Left ventricle myocardium inferior (tissue), 1 donor: Measurements from ENCODE around the gene PIK3R6. TPM values are rescaled to one million over a fixed set of nuclear protein-coding genes. Genes with fewer than 3 reads are reported as not detected.
A peak's percentile ranks its signal among the peaks of the same experiment; 100 is the strongest.

Source experiments
- DNase-seq: peaks from one replicate; pipeline ENCODE4 v3.0.0-alpha.2; 2020
- H3K27ac ChIP-seq: fragments of 200-600 bp; replicated peaks from 2 replicates; pipeline ENCODE4 v1.8.0; 2021
- H3K27me3 ChIP-seq: fragments of 200-600 bp; 2 replicates; pipeline ENCODE4 v1.8.0; 2021; ENCODE audit warnings: low read depth
- H3K36me3 ChIP-seq: fragments of 200-600 bp; 2 replicates; pipeline ENCODE4 v1.8.0; 2021
- H3K4me1 ChIP-seq: fragments of 200-600 bp; 2 replicates; pipeline ENCODE4 v1.8.0; 2021
- H3K4me3 ChIP-seq: fragments of 200-600 bp; 2 replicates; pipeline ENCODE4 v1.8.0; 2021; ENCODE audit warnings: mild to moderate bottlenecking, moderate library complexity
- H3K9me3 ChIP-seq: fragments of 200-600 bp; replicated peaks from 2 replicates; pipeline ENCODE4 v1.8.0; 2021
- intact Hi-C: fragments of 100-400 bp; cut with micrococcal nuclease; formaldehyde crosslinking; loops from one replicate; pipeline ENCODE4 v1.11.0; 2022
- total RNA-seq: library from RNA; stranded (reverse); fragmentation: NEBNext Ultra II Directional; extraction: Animal tissue kit (Norgen Biotek cat#: 25700); gene quantifications from one replicate; pipeline ENCODE4 v1.2.1, GENCODE V29; 2021
- TF ChIP-seq, protein P1 (sequence below): fragments of 200-600 bp; IDR thresholded peaks from 2 replicates; pipeline ENCODE4 v1.8.0; 2021; ENCODE audit warnings: antibody characterized with exemption, mild to moderate bottlenecking, borderline replicate concordance
- donor health status: DM: no; HTN: yes; CAD: no; lungs with severe emphysema.

PIK3R6 gene
- total RNA-seq, 1 donor from 2014 or later: 1.2 TPM

DNA sequence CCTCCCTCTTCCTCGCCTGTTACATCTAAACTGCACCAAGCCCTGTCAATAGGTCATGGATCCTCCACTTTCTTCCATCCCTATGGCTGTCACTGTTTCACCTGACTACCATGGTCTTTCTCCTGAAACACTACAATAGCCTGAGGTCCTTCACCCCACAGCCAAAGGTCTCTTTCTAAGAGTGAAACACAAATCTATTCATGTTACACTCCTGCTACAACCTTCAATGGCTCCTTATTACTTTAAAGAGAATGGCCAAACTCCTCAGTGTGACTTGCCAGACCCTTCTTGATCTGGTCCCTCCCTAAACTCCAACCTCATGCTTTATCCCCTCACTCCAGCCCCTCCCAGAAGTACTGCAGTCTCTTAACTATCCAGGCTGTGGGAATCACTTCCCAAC is 618 bp upstream of the PIK3R6 start:
- Histone ChIP-seq H3K4me1 (peaks cover 7% of the 10 kb centered on the region), H3K27ac (no peak overlapping the region), H3K4me3 (no peak overlapping the region), H3K36me3 (no peaks in the 10 kb centered on the region), H3K27me3 (peaks cover 3% of the 10 kb centered on the region), H3K9me3 (no peaks in the 10 kb centered on the region)
- TF ChIP-seq, protein P1, sequence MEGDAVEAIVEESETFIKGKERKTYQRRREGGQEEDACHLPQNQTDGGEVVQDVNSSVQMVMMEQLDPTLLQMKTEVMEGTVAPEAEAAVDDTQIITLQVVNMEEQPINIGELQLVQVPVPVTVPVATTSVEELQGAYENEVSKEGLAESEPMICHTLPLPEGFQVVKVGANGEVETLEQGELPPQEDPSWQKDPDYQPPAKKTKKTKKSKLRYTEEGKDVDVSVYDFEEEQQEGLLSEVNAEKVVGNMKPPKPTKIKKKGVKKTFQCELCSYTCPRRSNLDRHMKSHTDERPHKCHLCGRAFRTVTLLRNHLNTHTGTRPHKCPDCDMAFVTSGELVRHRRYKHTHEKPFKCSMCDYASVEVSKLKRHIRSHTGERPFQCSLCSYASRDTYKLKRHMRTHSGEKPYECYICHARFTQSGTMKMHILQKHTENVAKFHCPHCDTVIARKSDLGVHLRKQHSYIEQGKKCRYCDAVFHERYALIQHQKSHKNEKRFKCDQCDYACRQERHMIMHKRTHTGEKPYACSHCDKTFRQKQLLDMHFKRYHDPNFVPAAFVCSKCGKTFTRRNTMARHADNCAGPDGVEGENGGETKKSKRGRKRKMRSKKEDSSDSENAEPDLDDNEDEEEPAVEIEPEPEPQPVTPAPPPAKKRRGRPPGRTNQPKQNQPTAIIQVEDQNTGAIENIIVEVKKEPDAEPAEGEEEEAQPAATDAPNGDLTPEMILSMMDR: no peak
- intact Hi-C loops: no loop called here
- DNase-seq: no peak

DNA sequence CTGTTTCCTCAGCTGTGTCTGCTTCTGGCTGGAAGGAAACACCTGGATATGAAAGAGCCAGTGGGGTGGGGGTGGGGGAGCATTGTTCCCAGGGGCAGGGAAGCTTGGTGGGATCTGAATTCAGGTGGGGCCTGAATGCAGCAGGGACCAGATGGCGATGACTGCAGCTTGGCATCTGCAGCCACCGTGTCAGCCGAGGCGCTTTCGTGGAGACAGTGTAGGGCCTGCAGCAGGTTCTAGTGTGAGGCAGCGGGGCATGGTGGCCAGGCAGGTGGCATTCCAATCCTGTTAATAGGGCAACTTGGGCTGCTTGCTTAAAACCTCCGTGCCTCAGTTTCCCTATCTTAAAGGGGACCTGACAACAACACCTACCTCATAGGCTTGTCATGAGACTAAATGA is 1.7 kb downstream of the PIK3R6 start:
- Histone ChIP-seq H3K27ac (no peak overlapping the region), H3K9me3 (no peaks in the 10 kb centered on the region), H3K27me3 (no peaks in the 10 kb centered on the region), H3K36me3 (no peaks in the 10 kb centered on the region), H3K4me1 (peaks cover 3% of the 10 kb centered on the region), H3K4me3 (peak overlapping the region; percentile 9)
- intact Hi-C loops: no loop called here
- no peak for DNase-seq
- TF ChIP-seq, protein P1: no peak

DNA sequence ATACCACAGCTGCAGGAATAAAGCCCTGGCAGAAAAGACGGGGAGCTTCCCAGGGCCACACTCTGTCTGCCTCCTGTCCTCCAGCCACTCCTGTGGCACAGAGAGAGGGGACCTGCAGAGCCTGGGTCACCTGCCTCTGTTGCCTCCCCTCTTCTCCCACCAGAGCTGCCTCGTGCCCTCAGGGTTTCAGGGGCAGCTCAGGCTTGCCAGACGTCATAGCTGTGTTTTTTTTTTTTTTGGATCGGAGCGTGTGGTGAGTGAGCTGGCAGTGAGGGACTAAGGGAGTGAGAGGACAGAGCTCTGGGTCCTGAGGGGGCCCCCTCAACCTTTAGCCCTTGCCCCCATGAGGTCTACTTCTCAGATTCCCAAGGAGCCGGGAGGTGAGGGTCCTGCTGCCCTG is 2.1 kb downstream of the PIK3R6 start:
- Histone ChIP-seq H3K27me3 (no peaks in the 10 kb centered on the region), H3K36me3 (no peaks in the 10 kb centered on the region), H3K9me3 (no peaks in the 10 kb centered on the region), H3K27ac (no peak overlapping the region), H3K4me1 (peaks cover 3% of the 10 kb centered on the region), H3K4me3 (peak overlapping the region; percentile 9)
- TF ChIP-seq, protein P1: no peak
- no peak for DNase-seq
- intact Hi-C loops: no loop called here

DNA sequence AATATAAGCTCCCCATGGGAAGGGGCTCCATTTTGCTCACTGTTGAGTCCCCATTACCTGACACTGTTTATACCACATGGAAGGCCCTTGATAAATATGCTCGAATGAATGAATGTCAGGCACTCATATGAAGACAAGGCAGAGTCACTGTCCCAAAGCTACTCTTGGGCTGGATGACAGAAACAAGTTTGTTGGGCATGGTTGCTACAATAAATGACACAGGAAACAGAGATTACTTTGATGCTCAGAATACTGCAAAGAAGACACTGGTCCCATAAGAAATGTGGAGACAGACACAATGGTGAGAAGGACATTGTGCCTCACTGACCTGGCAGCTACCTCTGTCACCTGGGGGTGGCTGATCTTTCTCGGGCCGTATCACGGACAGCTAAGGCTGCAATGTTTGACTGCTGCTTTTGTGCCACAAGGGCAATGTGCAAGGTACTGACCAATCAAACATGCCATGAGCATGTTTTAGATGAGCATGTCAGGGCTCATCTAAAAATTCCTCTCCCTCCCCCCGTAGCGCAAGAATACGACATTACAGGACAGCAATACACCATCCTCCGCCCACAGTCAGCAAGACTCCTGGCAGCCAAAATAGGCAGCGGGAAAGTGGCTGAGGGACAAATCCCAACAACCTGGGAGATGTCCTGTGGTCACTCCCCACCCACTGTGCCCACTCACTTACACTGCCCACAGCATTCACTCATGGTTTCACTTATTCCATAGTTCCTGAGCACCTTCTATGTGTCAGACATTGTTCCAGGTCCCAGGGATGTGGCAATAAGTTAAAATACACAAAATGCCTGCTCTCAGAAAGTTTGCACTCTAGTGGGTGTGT is 5.0 kb downstream of the PIK3R6 start:
- no peaks in the 10 kb centered on the region for H3K36me3 ChIP-seq
- DNase-seq: no peak
- H3K27me3 ChIP-seq: no peaks in the 10 kb centered on the region
- no peak overlapping the region for H3K27ac ChIP-seq
- H3K4me1 ChIP-seq: peaks cover 22% of the 10 kb centered on the region
- TF ChIP-seq, protein P1: no peak
- H3K4me3 ChIP-seq: no peak overlapping the region
- intact Hi-C loops: no loop called here
- H3K9me3 ChIP-seq: no peaks in the 10 kb centered on the region

DNA sequence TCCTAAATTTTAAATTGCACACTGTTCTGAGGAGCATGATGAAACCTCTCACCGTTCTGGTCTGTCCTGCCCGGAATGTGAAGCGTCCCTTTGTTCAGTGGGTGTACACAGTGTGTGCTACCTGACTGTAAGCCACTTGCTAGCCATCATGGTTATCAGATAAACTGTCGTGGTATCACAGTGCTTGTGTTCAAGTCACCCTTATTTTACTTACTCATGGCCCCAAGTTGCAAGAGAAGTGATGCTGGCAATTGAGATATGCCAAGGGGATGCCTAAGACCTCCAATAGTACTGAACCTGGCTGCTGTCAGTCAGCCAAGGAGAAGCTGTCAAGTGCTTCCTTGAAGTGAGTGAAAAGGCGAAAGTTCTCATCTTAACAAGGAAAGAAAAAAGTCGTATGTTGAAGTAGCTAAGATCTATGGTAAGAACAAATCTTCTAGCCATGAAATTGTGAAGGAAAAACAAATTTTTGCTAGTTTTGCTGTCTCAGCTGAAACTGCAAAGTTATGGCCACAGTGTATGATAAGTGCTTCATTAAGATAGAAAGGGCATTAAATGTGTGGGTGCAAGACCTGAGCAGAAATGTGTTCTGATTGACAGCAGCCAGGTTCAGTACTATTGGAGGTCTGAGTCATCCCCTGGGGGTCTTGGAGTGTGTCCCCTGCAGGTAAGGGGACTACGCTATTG is 5.8 kb downstream of the PIK3R6 start:
- Histone ChIP-seq H3K27me3 (no peaks in the 10 kb centered on the region), H3K9me3 (no peaks in the 10 kb centered on the region), H3K36me3 (no peaks in the 10 kb centered on the region), H3K4me1 (peaks cover 30% of the 10 kb centered on the region), H3K4me3 (no peak overlapping the region), H3K27ac (no peak overlapping the region)
- TF ChIP-seq, protein P1: no peak
- intact Hi-C loops: no loop called here
- DNase-seq: no peak
